Stimulated activated CD4-positive, alpha-beta T cell treated with anti-CD3 and anti-CD28 coated beads, Interleukin-4, amount 100 ng/mL, for 1 hour (primary cell): Measurements from ENCODE around the gene DLEU7.

Experiments used
- DNase-seq: peaks from one replicate; pipeline ENCODE4 v3.0.0-alpha.2; 2020

DLEU7 gene

DNA sequence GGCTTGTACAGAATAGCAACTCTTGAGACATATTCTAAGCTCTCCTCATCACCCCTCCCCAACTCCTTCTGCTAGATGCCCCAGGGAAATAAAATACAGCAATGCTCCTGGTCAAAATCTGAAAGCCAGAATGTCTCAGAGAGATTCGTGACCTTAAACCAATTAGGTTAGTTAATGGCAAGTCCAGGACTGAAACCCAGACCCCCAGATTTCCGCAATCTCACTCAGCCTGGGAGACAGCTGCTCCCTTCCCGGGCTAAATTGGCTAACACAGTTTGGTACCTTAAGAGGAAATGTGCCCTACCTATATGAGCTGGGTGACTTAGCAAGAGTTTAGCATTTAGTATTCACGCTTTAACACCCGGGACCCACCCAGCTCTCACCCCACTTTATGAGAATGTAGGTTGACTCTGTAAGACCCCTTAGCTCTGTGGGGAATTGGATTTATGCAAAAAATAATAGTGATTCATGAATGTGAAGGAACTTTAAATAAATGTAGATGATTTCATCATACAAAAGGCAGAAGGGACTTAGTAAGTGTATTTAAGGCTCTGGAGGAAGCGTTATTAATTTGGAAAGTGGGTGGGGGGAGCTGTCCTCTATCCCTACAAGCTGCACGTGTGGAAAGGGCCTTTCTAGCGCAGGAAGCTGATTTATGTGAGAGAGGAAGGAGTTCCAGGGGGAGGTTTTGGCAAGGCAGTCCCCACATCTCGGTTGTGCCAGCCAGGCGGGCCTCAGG lies 1.1 kb downstream of the DLEU7 start:
- no peak for DNase-seq

DNA sequence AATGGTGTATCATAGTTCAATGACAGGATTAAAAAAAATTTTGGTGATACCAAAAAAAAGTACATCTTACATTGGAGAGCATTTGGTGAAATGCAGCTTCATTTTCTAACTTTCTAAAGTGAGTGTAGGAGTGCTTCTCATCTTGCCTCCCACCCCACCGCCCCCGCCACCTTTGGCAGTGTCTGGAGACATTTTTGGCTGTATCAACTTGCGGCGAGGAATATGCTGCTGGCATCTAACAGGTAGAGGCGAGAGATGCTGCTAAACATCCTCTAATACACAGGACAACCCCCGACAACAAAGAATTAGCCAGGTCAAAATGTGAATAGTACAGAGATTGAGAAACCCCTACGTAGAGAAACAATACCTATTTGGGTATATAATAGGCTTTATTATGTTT lies 1.7 kb downstream of the DLEU7 start:
- no peak for DNase-seq

DNA sequence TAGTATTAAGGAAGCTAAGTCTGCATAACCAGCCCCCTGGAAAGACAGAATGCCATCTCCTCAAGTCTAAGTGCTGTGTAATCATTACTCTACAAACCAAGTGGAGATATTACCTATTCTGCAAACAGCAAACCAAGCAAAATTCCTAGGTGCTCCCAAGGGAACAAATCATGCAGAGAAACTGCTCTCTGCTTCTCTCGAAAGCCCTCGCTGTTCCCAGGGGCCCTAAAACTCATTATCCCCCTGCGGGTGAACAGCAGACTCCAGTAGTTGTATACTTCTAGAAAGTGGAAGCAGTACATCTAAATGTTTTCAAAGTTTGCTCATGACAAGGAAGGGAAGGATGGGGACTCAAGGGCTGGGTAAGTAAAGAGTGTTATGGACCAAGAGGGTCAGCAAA lies 3.2 kb downstream of the DLEU7 start:
- no peak for DNase-seq

DNA sequence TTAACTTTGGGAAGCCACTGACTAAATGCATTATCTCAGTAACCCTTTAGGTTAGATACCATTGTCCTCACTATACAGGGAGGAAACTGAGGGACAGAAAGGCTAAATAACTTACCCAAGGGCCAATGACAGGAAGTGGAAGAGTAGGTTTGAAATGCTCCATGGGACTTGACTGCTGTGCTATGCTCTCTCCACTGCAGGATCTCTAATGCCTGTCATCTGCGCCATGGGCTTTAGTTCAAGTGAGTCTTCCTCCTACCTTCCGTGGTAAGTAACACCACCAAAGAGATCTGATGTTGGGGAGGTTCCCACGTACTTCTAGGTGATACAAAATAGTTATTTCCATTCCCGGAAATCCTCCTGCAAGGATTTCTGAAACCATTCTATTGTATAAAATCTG lies 3.7 kb downstream of the DLEU7 start:
- DNase-seq: no peak

DNA sequence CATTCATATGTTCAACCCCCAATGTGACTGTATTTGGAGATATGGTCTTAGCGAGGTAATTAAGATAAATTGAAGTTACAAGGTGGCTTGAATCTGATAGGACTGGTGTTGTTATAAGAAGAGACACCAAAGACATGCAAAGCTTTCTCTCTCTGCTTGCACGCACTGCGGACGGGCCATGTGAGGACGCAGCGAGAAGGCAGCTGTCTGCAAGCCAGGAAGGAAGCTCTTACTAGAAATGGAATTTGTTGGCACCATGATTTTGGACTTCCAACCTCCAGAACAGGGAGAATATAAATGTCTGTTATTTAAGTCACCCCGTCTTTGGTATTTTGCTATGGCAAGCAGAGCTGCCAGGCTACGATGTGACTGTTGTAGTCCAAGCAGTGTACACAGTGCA lies 4.8 kb downstream of the DLEU7 start:
- no peak for DNase-seq

DNA sequence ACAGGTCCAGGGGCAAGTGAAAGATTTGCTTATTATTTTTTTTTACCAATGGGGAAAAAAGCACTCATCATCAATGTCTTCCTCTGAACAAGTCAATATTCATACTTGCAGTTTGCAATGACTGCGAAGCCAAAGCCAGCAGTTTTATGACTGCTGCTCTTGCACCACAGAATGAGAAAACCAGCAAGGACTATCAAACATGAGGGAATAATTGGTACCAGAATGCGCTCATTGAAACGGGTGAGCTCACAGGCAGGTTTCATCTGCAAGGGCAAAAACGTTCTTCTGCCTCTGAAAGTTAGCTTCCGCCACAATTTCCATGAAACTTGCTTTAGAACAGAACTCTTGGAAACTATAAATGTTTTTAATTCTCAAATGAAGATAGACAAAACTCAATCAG lies 5.5 kb downstream of the DLEU7 start:
- no peak for DNase-seq

DNA sequence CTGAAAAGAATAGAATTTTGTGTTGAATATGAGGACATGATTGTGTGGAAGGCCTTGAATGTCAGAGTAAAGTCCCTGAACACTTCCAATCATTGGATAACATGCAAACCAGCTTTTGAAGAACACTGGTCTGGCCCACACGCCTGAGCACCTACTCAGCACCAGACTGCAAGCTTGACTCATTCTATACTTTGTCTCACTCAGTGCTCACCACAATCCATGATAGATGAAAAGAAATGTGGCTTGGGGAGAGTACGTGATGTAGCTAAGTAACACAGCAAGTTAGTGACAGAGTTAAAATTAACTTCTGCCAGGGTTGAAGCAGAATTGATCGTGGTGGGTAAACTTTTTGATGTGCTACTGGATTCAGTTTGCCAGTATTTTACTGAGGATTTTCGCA lies 12.0 kb downstream of the DLEU7 start:
- DNase-seq: no peak

DNA sequence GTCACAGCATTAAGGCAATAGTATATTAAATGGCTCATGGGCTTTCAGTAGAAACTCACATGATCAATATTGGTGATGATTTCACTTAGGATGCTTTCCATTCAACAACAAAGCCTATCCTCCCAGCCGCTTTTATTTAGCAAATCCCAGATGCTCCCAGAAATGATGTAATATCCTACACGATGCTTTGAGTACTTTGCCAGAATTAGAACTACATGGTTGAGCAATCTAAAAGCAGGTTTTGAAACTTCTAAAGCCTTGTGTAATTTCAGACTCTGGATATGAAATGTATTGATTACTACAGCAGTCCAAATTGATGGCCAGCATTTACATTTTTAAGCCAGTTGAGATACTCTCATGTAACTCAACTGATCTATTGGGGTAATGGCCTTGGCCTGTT lies 13.6 kb downstream of the DLEU7 start:
- DNase-seq: no peak

DNA sequence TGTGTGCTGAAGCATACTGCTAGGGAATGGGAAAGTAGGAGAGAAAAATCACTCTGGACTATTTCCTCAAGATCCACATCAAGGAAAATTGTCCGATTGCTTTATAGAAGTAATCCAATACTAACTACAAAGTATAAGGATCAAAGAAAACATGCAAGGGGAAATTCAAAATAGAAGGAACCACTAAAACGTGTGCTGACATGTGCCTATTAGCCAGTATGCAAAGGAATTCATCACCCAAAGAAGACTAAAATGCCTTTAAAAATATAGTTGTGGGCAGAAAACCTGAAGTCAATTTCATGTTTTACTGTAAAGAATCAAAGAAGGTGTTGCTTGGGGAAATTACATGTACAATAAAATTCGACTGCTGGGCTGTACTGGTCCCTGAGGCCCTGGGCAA lies 14.3 kb downstream of the DLEU7 start:
- no peak for DNase-seq

DNA sequence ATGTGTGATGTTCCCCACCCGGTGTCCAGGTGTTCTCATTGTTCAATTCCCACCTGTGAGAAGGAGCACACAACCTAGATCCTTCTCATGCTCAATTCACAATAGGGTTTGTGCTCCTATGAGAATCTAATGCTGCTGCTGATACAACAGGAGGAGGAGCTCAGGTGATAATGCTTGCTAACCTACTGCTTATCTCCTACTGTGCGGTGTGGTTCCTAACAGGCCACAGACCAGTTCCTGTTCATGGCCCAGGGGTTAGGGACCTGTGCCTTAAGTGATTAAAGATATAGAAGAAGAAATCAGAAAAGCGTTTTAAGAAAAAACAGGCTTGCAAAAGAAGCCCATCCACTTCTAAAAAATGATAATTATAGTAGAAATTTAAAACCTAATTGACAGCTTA lies 17.5 kb downstream of the DLEU7 start:
- no peak for DNase-seq

DNA sequence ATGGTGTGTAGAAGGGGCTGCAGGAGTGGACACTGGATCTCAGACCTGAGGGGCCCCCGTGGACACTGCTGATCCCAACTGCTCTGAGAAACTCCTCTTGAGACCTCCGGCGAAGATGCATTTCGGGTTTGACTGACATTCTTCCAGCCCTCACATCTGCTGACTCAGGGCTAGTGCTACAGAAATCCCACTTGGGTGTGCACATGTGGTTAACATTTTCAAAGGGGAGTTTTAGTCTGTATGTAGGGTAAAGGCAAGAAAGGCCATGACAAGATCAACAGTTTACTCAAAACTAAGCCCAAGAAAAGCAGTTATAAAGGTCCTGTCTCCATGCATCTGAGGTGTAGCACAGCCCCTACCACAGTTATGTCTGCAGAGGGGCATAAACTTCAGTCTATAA lies 31.2 kb downstream of the DLEU7 start:
- no peak for DNase-seq

DNA sequence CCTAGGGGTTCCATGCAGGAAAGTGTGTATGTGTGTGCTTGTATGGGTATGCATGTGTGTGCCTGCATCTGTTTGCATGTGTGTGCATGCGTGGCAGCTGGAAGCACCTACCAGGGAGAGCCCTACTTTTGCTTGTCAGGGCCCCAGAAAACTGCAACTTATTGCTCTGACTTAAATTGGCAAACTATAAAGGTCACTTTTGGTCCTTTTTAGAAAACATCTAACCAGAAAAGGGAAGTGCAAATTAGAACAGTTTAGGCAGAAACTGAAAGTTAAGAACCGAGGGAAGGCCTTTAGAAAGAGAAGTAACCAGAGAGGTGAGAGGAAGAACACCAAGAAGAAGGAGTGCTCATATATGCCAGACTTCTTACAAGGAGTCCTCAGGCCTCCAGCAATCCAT lies 32.5 kb downstream of the DLEU7 start:
- DNase-seq: no peak

DNA sequence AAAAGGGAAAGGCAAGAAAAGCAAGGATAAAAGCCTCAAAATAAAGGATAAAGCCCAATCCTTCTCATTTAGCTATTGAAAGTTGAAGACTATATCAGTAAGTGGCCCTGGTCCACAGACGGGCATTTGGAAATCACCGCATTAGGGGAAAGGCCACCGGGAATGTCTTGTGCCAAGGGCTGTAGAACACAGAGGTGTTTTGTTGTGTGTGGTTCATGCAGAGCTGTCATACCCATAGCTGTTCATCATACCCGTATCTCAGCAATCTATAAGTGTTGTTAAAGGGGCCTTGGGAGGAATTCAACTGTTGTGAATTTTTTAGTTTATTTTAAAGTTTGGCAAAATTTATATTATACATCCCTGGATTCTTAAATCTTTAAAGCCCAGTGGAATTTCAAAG lies 33.0 kb downstream of the DLEU7 start:
- no peak for DNase-seq

DNA sequence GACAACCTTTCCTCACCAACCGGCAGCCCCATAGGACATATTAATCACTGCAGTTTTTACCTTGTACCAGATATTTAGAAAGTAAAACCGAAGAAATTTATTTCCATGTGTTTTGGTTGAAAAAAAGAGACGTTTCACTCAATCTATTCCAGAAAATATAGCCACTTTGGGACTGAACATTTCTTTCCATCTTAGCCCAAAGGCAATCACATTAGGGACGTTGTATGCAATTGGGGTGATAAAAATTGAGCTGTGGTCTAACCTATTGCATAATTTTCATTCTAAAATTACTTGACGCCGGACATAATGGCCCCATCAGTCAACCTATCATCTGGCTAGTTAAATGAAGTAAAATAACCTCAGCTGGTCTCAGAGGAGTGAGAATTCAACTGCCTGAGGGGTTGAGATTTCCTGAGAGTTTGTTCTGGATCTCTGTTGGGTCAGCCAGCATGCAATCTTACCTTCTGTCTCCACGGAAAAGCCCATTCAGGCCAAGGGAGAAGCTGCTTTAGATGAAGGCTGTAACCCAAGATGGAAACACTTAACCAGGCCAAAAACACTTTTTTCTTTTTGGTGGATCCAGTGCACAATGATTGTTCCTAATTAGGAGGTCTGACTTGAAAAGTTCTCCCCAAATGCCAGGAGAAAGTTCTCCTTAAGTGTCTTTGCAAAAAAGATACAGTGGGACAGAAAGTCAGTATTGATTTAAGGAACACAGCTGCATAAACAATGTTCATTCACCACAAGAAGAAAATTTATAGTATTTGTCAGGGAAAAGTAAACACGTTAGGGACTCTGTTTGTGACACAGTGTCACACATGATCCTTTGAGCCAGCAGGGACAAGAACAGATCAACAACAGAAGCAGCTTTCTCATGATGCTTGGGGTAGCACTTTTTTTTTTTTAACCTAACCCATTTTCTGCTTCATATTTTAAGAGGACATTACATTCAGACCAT lies 34.1 kb downstream of the DLEU7 start:
- DNase-seq: no peak

DNA sequence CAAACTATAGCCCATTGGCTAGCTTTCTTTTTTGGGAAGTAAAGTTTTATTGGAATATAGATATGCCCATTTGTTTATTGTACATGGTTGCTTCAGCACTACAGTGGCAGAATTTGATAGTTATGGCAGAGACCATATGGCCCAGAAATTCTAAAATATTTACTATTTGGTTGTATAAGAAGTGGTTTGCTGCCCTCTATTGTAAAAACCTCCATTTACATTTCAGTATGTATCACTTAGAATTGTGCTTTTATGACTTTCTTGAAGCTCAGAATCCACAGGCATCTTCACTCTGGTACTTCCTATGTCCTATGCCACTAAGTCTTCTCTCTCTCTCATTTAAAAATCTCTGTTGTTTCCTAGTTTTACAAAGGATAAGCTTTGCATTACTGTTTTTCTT lies 37.7 kb downstream of the DLEU7 start:
- no peak for DNase-seq

DNA sequence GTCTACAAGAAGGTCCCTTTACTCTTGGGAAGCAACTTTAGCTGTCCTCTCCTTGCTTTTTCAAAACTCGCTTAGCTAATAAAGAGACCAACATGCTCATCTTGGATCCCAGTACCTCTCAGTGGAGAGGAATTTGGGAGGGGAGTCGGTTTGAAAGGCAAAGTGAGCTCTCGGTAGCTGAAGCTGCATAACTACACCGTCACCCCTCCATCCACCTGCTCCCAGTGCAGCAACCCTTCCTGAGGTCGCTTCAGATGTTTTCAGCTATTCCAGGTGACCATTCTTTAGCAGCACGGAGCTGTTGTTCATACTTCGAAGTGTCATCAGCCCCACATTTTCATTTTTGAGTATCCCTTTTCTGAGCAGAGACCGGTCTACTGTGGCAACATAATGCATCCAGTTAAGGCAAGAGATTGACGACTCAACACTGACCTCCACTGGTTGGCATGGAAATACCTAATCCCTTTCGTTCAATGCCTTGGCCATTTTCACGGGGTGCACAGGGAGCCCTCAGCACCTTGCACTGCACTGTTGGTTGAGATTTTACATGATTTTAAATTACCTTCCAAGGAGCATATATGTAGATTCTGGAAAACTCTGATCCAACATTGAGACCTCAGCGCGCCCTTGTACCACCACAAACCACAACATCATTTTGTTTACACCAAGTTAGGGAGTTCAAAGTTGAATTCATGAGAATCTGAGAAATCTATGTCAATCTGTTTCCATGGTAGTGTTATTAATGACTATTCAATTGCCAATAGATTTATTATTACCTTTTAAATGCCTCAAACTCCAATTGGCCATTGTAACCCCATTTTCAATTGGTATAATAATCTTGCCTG lies 42.2 kb downstream of the DLEU7 start:
- peak; percentile 43 for DNase-seq

DNA sequence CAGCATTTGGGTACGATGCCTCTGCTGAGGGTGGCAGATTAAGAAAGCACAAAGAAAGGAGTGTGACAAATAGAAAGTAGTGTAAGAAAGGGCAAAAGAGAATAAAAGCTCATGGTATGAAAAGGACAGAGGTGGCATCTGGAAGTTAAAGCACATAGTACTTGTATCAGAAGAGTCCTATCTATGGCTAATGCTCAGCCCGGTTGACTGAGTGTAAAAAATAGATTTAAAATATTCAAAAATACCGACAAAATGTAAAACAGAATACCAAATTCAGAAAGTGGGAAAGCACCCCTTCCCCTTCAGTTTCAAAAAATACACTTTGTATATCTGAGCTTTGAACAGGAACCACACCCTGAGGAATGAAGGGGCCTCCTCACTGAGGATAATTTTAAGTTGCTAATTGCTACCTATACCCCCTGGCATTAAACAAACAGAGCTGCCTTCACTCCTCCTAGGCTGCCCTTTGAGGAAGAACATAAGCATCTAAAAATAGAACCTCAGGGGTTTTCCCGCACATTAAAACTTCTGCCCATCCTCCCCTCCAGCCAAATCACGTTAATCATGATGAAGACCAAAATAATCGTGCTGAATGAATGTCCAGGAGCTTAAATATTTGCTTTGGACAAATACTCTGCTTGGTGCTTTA lies 43.3 kb downstream of the DLEU7 start:
- DNase-seq: no peak

DNA sequence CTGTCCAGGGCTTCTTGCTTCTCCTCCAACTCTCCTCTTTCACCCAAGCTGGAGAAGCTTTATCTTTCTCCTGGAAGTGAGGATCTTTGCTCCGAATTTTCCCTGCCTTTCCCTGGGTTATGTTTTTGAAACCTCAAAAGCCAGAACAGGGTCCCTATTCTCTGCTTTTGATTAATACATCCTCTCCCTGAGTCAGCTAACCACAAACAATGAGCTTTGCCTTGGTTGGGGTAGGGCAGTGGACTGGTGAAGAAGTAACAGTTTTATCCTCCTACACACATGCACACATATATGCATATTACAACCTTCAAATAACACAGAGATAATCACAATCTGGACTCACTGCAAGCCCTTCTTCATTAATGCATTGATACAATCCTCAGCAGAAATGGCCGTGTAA lies 44.6 kb downstream of the DLEU7 start:
- no peak for DNase-seq

DNA sequence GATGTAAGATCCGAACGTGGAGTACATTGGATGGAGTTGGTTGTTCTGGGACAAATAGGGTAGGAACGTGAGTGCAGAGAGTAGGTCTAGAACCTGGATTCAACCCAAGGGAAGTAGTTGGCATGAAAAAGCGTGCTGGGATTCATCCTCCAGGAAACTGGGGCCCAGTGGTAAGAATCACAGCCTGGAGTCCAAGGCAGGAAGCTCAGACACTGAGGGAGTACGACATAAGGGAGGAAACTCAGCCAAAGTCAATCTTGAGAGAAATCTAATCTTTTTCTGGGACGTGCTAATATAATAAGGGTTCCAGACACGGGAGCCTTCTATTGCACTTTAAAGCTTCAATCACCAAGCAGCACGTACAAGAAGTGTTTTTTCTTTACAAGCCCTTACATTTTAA lies 46.4 kb downstream of the DLEU7 start:
- DNase-seq: no peak

DNA sequence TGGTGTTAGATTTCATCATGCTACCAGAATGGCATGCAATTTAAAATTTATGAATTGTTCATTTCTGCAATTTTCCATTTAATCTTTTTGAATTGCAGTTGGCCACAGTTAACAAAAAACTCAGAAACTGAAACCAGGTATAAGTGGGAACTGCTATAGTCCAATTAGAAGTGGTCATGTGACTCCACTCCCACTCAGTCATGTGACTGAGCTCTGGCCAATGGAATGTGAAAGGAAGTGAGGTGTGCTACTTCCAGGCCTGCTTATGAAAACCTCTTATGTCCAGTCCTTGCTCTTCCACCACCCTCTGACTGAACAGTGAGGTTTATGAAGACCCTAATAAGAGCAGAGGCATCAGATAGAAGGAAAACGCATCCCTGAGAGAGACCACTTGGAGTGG lies 47.0 kb downstream of the DLEU7 start:
- no peak for DNase-seq

DNA sequence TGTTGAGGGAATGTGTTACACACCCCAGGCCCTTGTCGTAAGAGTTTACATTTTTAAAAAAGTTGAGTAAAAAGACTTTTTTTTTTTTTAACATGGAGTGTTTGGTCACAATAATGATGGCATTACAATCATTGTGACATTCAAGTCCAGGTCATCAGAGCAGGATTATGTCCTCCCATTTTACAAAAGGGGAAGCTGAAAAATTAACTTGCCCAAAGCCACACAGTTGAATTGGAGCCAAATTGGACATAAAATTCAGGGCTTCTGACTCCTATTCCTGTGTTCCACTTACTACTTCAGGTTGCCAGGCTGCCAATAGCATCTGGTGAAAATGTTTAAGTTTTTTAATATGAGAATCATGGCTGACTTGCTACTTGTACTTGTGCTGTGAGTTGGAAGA lies 49.3 kb downstream of the DLEU7 start:
- no peak for DNase-seq

DNA sequence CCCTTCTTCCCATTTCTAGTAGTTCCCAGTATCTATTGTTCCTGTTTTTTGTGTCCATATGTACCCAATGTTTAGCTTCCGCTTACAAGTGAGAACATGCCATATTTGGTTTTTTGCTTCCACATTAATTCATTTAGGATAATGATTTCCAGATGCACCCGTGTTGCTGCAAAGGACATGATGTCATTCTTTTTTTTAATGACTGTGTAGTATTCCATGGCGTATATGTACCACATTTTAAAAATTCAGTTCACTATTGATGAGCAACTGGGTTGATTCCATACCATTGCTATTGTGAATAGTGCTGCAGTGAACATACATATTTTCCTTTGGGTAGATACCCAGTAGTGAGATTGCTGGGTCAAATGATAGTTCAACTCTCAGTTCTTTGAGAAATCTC lies 50.5 kb downstream of the DLEU7 start:
- no peak for DNase-seq
